CD14-positive monocyte (primary cell): ENCODE data around the gene UNCX. TPM values are rescaled to one million over a fixed set of nuclear protein-coding genes. Genes with fewer than 3 reads are reported as not detected.

Experiments used
- DNase-seq, 3 donors: peaks; one replicate each; pipeline ENCODE4 v3.0.0-alpha.2; 2011 to 2022
- H2AFZ ChIP-seq: 2 replicates; pipeline ENCODE4 v1.6.0; 2012; ENCODE audit warnings: mild to moderate bottlenecking, low read depth, low read length, inconsistent platforms; ENCODE audit not compliant: insufficient read depth, poor library complexity, severe bottlenecking
- H3K27ac ChIP-seq, 2 donors: 1 replicate in 1 of 2; 2 replicates in 1 of 2; pipeline ENCODE4 v1.5.1; 2012 to 2013; ENCODE audit warnings: low read length in 2 of 2, control low read depth in 1 of 2, inconsistent platforms in 1 of 2, low read depth in 1 of 2, mild to moderate bottlenecking in 1 of 2
- H3K27me3 ChIP-seq, 2 donors: one replicate each; pipeline versions ENCODE4 v1.6.0 to v1.6.1; 2011 to 2013; ENCODE audit warnings: low read length in 2 of 2; ENCODE audit not compliant: control insufficient read depth in 2 of 2, insufficient read depth in 2 of 2
- H3K36me3 ChIP-seq, 2 donors: replicated peaks in 1 of 2; 1 replicate in 1 of 2; 2 replicates in 1 of 2; pipeline versions ENCODE4 v1.5.1 to v1.6.1; 2012 to 2013; ENCODE audit warnings: low read length in 2 of 2, control low read depth in 1 of 2, inconsistent platforms in 1 of 2, mild to moderate bottlenecking in 1 of 2; ENCODE audit not compliant: insufficient read depth in 2 of 2, control insufficient read depth in 1 of 2
- H3K4me1 ChIP-seq, 2 donors: 1 replicate in 1 of 2; 2 replicates in 1 of 2; pipeline versions ENCODE4 v1.5.1 to v1.6.1; 2012 to 2013; ENCODE audit warnings: low read length in 2 of 2, control low read depth in 1 of 2, inconsistent platforms in 1 of 2, mild to moderate bottlenecking in 1 of 2, moderate library complexity in 1 of 2; ENCODE audit not compliant: insufficient read depth in 2 of 2, control insufficient read depth in 1 of 2
- H3K4me2 ChIP-seq: replicated peaks from 2 replicates; pipeline ENCODE3; 2012; ENCODE audit warnings: low read length, moderate library complexity, mild to moderate bottlenecking; ENCODE audit not compliant: poor library complexity, severe bottlenecking; ENCODE audit errors: extremely low read depth
- H3K4me3 ChIP-seq, 3 experiments: fragments of 200-600 bp in 1 of 3; sonication (generic) in 1 of 3; replicated peaks in 1 of 3; 1 replicate in 2 of 3; 2 replicates in 1 of 3; pipeline ENCODE4 v1.5.1; 2011 to 2013; ENCODE audit warnings: low read length in 3 of 3, mild to moderate bottlenecking in 3 of 3, control low read depth in 2 of 3, low read depth in 2 of 3, inconsistent platforms in 1 of 3, moderate library complexity in 1 of 3
- H3K79me2 ChIP-seq: 2 replicates; pipeline ENCODE4 v1.6.0; 2012; ENCODE audit warnings: mild to moderate bottlenecking, control low read depth, inconsistent platforms, low read length, moderate library complexity; ENCODE audit not compliant: insufficient read depth
- H3K9ac ChIP-seq: 2 replicates; pipeline ENCODE4 v1.6.0; 2017; ENCODE audit warnings: low read length, mild to moderate bottlenecking; ENCODE audit not compliant: insufficient read depth, poor library complexity, severe bottlenecking
- H3K9me3 ChIP-seq, 2 donors: replicated peaks in 1 of 2; 1 replicate in 1 of 2; 2 replicates in 1 of 2; pipeline versions ENCODE4 v1.5.1 to v1.6.1; 2012 to 2013; ENCODE audit warnings: low read length in 2 of 2, control low read depth in 1 of 2; ENCODE audit not compliant: control insufficient read depth in 1 of 2, insufficient read depth in 1 of 2
- H4K20me1 ChIP-seq: 2 replicates; pipeline ENCODE4 v1.6.0; 2012; ENCODE audit warnings: mild to moderate bottlenecking, low read length, control low read depth, moderate library complexity; ENCODE audit not compliant: insufficient read depth
- H3K27ac Mint-ChIP-seq, 7 donors: one replicate each; pipeline ENCODE4 v1.8.0; 2020; ENCODE audit warnings: mild to moderate bottlenecking in 7 of 7, mixed read lengths in 7 of 7, moderate library complexity in 6 of 7, inconsistent platforms in 2 of 7
- H3K27me3 Mint-ChIP-seq, 3 donors: one replicate each; pipeline ENCODE4 v1.8.0; 2021 to 2022; ENCODE audit warnings: low read depth in 3 of 3, mild to moderate bottlenecking in 3 of 3, mixed read lengths in 3 of 3, moderate library complexity in 3 of 3, inconsistent platforms in 1 of 3
- H3K36me3 Mint-ChIP-seq, 2 donors: one replicate each; pipeline ENCODE4 v1.8.0; 2020; ENCODE audit warnings: mixed read lengths in 2 of 2, inconsistent platforms in 1 of 2, mild to moderate bottlenecking in 1 of 2
- H3K4me1 Mint-ChIP-seq: one replicate; pipeline ENCODE4 v1.8.0; 2020; ENCODE audit warnings: mild to moderate bottlenecking, mixed read lengths
- H3K4me3 Mint-ChIP-seq, 2 donors: one replicate each; pipeline ENCODE4 v1.8.0; 2020; ENCODE audit warnings: mild to moderate bottlenecking in 2 of 2, mixed read lengths in 2 of 2, moderate library complexity in 1 of 2
- H3K9me3 Mint-ChIP-seq, 7 donors: one replicate each; pipeline ENCODE4 v1.8.0; 2020 to 2022; ENCODE audit warnings: mixed read lengths in 7 of 7, mild to moderate bottlenecking in 6 of 7, moderate library complexity in 6 of 7, inconsistent platforms in 2 of 7
- WGBS: methylation state at CpG from one replicate; pipeline ENCODE4 v1.1.5; 2013; ENCODE audit warnings: missing lambda C conversion rate; ENCODE audit not compliant: insufficient coverage; 5-methylcytosine and 5-hydroxymethylcytosine counted together
- intact Hi-C, 2 donors: fragments of 100-400 bp; cut with micrococcal nuclease; formaldehyde crosslinking; loops; one replicate each; pipeline versions ENCODE4 v1.15.0 to v1.15.1; 2023
- polyA plus RNA-seq, 3 donors: library from polyadenylated mRNA; depleted of rRNA in 1 of 3; unstranded in 2 of 3; stranded (reverse) in 1 of 3; fragments of 300-500 nt in 2 of 3; fragments of >200 nt in 1 of 3; fragmentation: Illumina TruSeq in 2 of 3; gene quantifications; 1 replicate in 2 of 3; 2 replicates in 1 of 3; pipeline ENCODE4 v1.2.3, GENCODE V29; 2012 to 2021
- TF ChIP-seq, protein P1 (sequence below): fragments of 200-600 bp; IDR thresholded peaks from one replicate; pipeline ENCODE4 v1.8.0; 2022; ENCODE audit warnings: antibody characterized with exemption, mild to moderate bottlenecking

Gene UNCX
- polyA plus RNA-seq, 3 donors = not detected

DNA sequence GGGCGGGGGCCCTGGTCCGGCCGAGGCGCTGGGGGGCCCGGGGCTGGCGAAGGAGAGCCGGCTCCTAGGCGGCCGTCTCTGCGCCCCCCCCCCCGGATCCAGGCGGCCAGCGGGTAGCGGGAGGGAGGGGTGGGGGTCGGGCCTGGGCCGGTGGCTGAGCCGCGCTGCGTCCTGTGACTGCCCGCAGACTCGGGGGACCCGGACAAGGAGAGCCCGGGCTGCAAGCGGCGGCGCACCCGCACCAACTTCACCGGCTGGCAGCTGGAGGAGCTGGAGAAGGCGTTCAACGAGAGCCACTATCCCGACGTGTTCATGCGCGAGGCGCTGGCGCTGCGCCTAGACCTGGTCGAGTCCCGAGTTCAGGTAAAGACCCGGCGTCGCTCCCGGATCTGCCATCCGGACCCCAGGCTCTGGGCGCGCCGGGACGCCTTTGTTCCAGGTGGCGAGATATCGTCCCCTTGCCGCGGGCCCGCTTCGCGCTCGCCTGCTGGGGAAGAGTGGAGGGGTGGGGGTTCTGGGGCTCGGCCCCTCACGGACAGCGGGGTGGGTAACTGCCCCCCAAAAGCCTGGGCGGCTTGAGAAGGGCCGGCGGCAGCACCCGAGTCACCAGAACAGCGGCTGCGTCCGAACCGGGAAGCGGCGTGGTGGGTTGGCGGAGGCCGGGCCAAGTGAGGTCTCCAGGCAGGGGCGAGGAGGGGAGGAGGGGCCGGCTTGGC, 819 bp downstream of the UNCX start:
- no peak overlapping the region for H3K4me2 ChIP-seq
- TF ChIP-seq, protein P1, sequence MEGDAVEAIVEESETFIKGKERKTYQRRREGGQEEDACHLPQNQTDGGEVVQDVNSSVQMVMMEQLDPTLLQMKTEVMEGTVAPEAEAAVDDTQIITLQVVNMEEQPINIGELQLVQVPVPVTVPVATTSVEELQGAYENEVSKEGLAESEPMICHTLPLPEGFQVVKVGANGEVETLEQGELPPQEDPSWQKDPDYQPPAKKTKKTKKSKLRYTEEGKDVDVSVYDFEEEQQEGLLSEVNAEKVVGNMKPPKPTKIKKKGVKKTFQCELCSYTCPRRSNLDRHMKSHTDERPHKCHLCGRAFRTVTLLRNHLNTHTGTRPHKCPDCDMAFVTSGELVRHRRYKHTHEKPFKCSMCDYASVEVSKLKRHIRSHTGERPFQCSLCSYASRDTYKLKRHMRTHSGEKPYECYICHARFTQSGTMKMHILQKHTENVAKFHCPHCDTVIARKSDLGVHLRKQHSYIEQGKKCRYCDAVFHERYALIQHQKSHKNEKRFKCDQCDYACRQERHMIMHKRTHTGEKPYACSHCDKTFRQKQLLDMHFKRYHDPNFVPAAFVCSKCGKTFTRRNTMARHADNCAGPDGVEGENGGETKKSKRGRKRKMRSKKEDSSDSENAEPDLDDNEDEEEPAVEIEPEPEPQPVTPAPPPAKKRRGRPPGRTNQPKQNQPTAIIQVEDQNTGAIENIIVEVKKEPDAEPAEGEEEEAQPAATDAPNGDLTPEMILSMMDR = no peak
- no peaks in the 10 kb centered on the region for H4K20me1 ChIP-seq
- H3K4me1 Mint-ChIP-seq = peaks cover 5% of the 10 kb centered on the region
- H3K4me3 ChIP-seq = no peak overlapping the region
- H3K27ac ChIP-seq = no peak overlapping the region
- H3K36me3 Mint-ChIP-seq = peaks cover 0 to 7% of the 10 kb centered on the region in 2 donors
- 4% methylated on average over 66 of the region's 73 CpGs for WGBS
- H3K9me3 Mint-ChIP-seq = peaks cover 0 to 41% (median 8%) of the 10 kb centered on the region in 7 donors
- peaks cover 55 to 74% of the 10 kb centered on the region in 2 donors for H3K27me3 ChIP-seq
- peak overlapping the region in 1 of 2 donors; percentile 79 for H3K4me3 Mint-ChIP-seq
- H3K9me3 ChIP-seq = peaks cover 0 to under 1% of the 10 kb centered on the region in 2 donors
- H3K36me3 ChIP-seq = no peaks in the 10 kb centered on the region
- H3K4me1 ChIP-seq = no peaks in the 10 kb centered on the region
- H3K9ac ChIP-seq = no peak overlapping the region
- peaks cover 67 to 78% (median 76%) of the 10 kb centered on the region in 3 donors for H3K27me3 Mint-ChIP-seq
- intact Hi-C loops = no loop called here
- no peak overlapping the region for H3K27ac Mint-ChIP-seq
- no peak overlapping the region for H2AFZ ChIP-seq
- DNase-seq = no peak
- no peaks in the 10 kb centered on the region for H3K79me2 ChIP-seq

GRCh38 chr7:1234049-1234880, 1.6 kb downstream of the UNCX start:
- Histone ChIP-seq H3K27ac (no peak overlapping the region), H3K4me1 (no peaks in the 10 kb centered on the region), H3K9me3 (peaks cover 0 to 8% of the 10 kb centered on the region in 2 donors), H3K79me2 (no peaks in the 10 kb centered on the region), H3K36me3 (no peaks in the 10 kb centered on the region), H3K27me3 (peaks cover 55 to 74% of the 10 kb centered on the region in 2 donors), H3K9ac (no peak overlapping the region), H3K4me2 (no peak overlapping the region), H4K20me1 (no peaks in the 10 kb centered on the region), H2AFZ (no peak overlapping the region), H3K4me3 (no peak overlapping the region)
- H3K36me3 Mint-ChIP-seq = peaks cover 0 to 11% of the 10 kb centered on the region in 2 donors
- H3K27ac Mint-ChIP-seq = no peak overlapping the region
- peaks cover 5% of the 10 kb centered on the region for H3K4me1 Mint-ChIP-seq
- 7% methylated on average over 8 of the region's 30 CpGs for WGBS
- no peak for DNase-seq
- TF ChIP-seq, protein P1 = no peak
- H3K4me3 Mint-ChIP-seq = peak overlapping the region in 1 of 2 donors; percentile 79
- H3K9me3 Mint-ChIP-seq = peaks cover 0 to 33% (median 8%) of the 10 kb centered on the region in 7 donors
- peaks cover 67 to 79% (median 76%) of the 10 kb centered on the region in 3 donors for H3K27me3 Mint-ChIP-seq
- intact Hi-C loops = no loop called here
